Body of pancreas (tissue), 4 donors: ENCODE data around the gene GPHA2.

ENCODE experiments used
- CTCF ChIP-seq, 7 experiments: fragments of 450-650 bp in 4 of 7; fragments of 200-600 bp in 3 of 7; sonication (generic) in 3 of 7; IDR thresholded peaks; one replicate each; pipeline ENCODE4 v1.5.1; 2016 to 2019; ENCODE audit warnings: antibody characterized with exemption in 7 of 7
- POLR2A ChIP-seq, 3 donors: fragments of 450-650 bp; IDR thresholded peaks; one replicate each; pipeline ENCODE4 v1.6.1; 2016; ENCODE audit warnings: antibody characterized with exemption in 3 of 3, mild to moderate bottlenecking in 2 of 3

GRCh38 chr11:64888406-64888728 lies 47.3 kb downstream of the GPHA2 start:
- TF ChIP-seq CTCF (IDR thresholded peaks at IDR 0.05) (no peak), POLR2A (IDR thresholded peaks at IDR 0.05) (no peak)
